GM19351 (cell line): ENCODE data around the gene PHOSPHO1.
"Not testable (repeated sequence)": the region's sequence is repeated elsewhere in the genome, so short reads cannot be mapped to it uniquely, and the experiment has no call there.

Experiments
- ATAC-seq: cut with Tn5 transposase; IDR thresholded peaks from one replicate; pipeline ENCODE4 v1.9.1; 2021; ENCODE audit warnings: mild to moderate bottlenecking, moderate library complexity; ENCODE audit not compliant: unreplicated experiment

The PHOSPHO1 gene, protein sequence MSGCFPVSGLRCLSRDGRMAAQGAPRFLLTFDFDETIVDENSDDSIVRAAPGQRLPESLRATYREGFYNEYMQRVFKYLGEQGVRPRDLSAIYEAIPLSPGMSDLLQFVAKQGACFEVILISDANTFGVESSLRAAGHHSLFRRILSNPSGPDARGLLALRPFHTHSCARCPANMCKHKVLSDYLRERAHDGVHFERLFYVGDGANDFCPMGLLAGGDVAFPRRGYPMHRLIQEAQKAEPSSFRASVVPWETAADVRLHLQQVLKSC

DNA sequence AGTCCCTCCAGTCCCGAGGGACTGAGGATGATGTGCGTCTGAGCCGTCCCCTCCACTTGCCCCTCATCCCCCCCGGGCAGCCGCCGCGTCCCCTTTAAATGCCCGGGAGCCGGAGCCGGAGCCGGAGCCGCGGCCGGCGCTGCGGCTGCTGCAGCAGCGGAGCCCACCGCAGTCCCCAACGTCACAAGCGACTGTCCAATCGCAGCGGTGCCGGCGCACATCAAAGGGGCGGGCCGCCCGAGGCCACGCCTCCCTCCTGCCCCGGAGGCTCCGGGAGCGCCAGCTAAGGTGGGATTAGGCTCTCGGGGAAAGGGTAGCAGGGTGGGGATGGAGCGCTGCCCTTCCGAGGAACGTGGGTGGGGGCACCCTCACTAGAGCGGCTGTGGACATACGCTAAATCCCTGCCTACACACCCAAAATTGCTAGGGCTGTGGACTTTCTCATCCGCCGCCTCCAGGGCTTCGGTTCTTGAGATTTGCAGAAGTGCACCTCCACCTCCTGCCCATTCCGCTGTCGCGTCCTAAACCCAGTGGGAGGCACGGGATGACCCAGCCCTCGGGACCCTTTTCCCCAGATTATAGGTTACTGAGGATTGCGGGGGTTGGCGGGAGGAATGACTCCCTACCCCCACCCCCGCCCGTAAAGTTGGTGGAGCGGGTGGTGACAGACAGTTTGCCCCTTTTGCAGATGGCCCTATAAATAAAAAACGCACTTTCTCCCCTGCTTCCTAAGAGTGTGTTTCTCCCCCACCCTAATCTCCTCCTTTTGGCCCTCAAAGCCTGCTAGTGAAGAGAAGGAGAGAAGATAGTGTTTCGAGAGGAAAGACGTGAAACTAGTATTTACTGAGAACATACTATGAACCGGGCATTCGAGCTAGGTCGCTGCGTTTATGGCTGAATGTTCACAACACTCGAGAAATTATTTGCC lies at the start of gene PHOSPHO1:
Gene PHOSPHO1 (minus strand): TSS at position 152 of the 927 bp plus-strand sequence. CDS start 4,096 bp downstream, outside the sequence.
- peak; percentile 84 for ATAC-seq

DNA sequence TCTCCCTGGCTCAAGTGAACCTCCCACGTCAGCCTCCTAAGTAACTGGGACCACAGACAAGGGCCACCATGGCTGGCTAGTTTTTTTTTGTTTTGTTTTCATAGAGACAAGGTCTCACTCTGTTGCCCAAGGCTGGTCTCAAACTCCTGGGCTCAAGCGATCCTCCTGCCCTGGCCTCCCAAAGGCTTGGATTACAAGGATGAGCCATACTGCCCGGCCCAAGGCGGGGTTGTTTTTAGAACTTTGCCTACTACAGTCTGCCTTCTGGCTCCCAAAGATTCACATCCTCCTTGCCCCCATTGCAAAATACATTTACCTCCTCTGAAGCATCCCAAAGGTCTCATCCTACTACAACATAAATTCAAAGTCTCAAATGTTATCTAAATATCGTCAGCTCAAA lies 49.5 kb upstream of the PHOSPHO1 start:
- ATAC-seq = no peak

DNA sequence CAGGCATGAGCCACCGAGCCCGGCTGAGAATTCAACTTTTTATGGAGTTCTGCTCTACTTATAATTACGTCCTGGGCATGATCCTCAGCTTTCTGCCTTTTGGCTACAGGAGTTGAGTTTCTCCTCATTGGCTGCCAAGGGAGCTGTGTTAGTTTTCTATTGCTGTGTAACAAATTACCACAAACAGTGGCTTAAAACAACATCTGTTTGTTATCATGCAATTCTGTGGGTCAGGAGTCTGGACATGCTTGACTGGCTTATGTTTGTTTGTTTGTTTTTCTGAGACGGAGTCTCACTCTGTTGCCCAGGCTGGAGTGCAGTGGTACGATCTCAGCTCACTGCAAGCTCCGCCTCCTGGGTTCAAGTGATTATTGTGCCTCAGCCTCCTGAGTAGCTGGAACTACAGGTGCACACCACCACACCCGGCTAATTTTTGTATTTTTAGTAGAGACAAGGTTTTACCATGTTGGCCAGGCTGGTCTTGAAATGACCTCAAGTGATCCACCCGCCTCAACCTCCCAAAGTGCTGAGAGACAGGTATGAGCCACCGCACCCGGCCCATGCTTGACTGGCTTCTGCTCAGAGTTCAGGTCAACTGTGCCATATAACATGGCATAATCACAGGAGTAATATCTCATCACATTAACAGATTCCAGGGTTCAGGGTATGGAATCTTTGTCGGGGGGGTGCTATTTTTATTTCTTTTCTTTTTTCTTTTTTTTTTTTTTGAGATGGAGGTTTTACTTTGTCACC lies 48.9 kb upstream of the PHOSPHO1 start:
- ATAC-seq = not testable (repeated sequence)

DNA sequence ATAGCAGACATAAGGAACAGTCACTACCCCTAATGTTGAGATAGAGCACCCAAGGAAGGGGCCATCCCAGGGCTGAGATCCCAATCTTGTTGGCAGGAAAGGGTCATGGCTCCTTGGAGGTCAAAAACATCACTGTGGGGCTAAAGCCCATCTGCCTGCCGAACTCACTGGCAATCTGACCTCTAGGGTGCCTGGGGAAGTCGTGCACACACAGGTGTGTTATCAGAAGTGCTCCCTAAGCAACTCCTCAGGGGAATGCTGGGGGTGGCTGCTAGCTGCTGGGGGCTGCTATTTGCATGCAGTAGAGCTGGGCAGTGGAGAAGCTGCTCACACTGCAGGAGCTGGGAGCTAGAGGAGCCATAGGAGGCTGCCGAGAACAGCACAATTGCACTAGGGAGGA lies 47.5 kb upstream of the PHOSPHO1 start:
- no peak for ATAC-seq

DNA sequence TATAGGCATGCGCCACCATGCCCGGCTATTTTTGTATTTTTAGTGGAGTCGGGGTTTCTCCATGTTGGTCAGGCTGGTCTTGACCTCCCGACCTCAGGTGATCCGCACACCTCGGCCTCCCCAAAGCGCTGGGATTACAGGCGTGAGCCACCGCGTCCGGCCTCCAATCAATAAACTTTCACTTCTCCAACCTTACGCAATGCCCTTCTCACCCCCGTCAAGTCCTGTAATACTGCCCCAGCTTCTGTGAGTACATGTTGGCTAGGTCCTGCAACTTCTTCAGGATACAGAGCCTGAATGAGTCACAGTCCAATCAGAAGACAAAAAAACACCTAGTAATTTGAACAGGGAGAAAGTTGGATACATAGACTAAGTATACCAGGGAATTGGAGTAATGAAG lies 47.1 kb upstream of the PHOSPHO1 start:
- no peak for ATAC-seq

DNA sequence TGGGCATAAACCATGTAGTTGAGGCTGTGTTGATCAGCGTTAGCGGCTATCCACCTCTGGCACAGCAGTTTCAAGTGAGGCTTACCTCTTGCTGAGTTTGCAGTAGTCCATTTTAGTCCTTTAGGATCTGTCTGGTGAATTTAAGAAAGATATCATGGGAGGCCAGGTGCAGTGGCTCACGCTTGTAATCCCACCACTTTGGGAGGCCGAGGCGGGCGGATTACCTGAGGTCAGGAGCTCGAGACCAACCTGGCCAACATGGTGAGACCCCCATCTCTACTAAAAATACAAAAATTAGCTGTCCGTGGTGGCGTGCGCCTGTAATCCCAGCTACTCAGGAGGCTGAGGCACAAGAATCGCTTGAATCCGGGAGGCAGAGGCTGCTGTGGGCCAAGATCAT lies 45.4 kb upstream of the PHOSPHO1 start:
- not testable (repeated sequence) for ATAC-seq

DNA sequence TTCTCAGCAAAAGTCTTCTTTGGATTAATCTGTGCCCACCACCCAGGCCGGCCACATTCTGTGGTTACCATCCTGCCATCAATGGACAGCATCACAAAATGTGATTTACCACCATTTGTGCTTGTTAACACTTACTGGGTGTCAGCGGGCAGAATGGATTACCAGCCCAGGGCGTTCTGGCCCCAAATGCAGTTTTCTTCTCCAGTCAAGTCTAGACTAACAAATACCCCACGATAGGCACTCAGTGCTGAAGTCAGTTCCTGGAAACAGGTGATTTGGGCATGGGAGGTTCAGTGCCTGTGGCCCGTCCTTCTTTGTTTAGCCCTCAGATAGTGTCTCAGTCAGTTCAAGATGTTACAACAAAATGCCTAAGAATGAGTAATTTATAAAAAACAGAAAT lies 38.8 kb upstream of the PHOSPHO1 start:
- ATAC-seq = no peak

DNA sequence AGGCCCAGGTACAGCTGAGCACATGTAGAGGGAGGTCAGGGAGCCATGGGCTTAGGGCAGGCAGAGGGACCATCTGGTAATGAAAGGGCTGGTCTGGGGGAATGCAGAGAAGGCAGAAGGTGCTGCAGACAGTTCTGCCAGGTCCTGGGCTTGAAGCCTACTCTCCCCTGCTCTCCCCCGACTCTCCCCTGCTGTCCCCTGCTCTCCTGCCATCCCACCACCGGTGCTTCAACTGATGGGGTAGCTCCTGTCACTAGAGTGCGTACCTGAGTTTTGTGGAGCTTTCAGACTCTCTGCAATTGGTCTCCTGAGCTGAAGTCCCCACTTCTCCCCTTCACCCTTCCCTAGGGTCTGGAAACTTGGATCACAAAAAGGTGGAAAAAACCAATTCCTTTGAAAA lies 37.3 kb upstream of the PHOSPHO1 start:
- ATAC-seq = no peak

DNA sequence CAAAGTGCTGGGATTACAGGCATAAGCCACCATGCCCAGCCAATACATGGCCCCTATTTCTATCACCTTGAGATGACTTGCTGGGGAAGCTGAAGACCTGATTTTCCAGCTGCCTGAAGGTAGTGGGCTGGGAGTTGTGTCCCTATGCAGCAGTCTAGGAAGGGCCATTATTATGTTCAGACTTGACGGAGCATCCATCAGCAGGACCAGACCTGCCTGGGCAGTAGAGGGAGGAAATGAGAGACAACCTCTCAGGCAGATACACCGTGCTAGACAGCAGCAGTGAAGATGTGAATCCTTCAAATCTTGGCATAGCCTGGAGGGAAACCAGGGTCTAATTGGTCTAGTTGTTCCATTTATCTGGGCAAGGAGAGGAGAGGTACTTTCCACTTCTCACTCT lies 35.6 kb upstream of the PHOSPHO1 start:
- ATAC-seq = no peak

DNA sequence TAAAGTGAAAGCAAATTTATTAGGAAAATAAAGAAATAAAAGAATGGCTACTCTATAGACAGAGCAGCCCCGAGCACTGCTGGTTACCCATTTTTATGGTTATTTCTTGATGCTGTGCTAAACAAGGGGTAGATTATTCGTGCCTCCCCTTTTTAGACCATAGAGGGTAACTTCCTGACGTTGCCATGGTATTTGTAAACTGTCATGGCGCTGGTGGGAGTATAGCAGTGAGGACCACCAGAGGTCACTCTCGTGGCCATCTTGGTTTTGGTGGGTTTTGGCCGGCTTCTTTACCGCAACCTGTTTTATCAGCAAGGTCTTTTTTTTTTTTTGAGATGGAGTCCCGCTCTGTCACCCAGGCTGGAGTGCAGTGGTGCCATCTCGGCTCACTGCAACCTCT lies 31.0 kb upstream of the PHOSPHO1 start:
- ATAC-seq = not testable (repeated sequence)

DNA sequence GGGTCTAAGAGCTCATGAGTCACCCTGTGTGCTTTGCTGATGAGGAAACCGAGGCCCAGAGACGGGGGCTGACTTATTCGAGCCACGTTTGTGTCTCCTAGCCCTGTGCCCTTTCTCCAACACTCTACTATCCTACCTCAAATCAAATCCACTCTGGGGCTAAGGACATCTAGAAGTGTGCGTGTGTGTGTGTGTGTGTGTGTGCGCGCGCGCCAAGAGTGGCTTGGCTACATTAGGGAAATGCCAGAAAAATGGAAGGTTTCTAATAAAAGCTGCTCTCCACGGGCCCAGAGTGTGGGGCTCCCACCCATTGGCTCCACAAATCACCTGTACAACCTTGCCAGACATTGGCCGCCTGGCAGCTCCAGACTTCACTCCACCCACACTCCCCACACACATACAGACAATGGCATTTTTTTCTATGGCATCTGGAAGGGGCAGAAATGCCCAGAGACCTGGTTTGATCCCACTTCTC lies 30.3 kb upstream of the PHOSPHO1 start:
- no peak for ATAC-seq

DNA sequence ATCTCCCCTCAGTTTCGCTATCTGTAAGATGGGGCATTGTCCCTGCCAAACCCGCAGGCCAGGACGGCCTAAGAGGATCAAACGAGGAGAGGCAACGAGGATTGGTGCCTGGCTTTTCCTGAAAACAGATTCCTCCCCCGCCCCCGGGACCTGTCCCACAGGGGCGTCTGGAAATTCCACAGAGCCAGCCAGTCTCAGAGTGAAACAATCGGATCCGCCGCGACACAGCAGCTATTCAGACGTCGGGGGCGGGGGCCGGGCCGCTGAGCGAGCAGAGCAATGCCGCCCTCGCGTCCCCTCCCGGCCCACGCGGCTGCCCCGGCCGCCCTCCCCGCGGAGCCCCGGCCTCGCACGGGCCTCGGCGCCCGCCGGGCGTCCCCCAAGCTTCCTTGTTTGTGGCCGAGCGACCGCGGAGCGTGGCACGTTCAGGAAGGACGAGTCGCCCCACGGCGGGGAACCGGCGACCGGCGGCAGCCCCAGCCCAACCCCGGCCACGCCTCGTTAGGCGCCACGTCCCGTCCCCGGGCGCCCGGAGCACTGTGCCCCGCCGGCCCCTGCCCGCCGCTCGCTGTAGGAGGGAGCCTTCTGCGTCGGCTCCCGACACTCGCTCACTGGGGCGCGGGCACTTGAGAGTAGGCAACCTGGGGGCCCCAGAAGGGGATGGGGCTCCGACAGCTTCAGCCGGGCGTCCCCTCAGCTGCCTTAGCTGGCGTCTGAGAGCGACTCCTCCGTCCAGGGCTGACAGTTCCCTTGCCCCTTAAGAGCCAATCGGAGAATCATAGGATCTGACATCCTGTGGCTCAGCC lies 29.6 kb upstream of the PHOSPHO1 start:
- ATAC-seq = no peak

DNA sequence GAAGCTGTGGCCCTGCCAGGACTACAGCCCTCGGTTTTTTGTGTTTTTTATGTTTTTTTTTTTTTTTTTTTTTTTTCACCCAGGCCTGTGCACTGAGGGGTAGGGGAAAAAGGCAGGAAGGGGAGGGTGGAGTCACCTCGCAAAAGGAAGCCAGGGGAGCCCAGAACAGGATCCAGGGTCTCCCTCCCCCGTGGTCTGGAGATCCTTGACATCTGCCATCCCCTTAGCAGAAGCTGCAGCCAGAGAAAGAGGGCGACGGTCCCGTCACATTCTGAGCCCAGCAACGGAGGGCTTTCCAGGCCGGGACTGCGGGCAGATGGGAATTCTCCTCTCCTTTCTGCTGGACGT lies 29.1 kb upstream of the PHOSPHO1 start:
- ATAC-seq = no peak

DNA sequence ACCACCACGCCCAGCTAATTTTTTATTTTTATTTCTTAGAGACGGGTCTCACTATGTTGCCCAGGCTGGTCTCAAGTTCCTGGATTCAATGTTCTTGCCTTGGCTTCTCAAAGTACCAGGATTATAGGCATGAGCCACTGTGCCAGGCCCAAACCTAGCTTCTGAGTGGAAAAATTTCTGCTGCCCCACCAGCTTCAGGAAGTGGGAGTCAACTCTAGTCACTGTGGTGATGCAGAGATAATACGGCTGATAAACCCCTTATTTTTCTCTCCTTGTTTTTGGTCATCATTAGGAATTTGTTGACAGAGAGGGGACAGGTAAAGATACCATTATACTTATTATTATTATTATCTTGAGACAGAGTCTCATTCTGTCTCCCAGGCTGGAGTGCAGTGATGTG lies 27.8 kb upstream of the PHOSPHO1 start:
- ATAC-seq = no peak

DNA sequence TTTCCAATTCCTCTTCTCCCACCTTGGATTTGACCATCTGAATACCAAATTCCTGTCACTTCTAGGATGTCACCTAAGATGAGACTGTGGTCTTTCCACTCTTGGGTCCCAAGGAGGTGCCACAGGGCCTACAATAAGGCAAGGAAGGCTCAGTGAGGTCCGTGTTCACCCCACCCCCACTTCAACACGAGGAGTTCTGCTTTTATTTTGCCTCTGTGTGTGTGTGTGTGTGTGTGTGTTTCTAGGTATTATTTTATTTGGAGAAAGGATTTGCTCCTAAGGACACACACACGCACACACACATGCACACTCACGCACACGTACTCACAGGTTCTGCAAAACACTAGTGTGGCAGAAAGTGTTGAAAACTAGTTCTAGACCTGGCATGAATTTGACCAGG lies 24.5 kb upstream of the PHOSPHO1 start:
- no peak for ATAC-seq

DNA sequence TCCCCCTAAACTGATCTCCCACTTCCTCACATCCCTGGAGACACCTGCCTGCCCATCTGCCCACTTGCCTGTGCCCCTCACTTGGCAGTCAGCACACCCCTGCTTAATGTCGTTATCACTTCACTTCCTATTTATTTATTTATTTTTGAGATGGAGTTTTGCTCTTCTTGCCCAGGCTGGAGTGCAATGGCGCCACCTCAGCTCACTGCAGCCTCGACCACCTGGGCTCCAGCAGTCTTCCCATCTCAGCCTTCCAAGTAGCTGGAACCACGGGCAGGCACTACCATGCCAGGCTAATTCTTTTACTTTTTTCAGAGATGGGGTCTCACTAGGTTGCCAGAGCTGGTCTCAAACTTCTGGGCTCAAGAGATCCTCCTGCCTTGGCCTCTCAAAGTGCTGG lies 23.5 kb upstream of the PHOSPHO1 start:
- ATAC-seq = no peak

DNA sequence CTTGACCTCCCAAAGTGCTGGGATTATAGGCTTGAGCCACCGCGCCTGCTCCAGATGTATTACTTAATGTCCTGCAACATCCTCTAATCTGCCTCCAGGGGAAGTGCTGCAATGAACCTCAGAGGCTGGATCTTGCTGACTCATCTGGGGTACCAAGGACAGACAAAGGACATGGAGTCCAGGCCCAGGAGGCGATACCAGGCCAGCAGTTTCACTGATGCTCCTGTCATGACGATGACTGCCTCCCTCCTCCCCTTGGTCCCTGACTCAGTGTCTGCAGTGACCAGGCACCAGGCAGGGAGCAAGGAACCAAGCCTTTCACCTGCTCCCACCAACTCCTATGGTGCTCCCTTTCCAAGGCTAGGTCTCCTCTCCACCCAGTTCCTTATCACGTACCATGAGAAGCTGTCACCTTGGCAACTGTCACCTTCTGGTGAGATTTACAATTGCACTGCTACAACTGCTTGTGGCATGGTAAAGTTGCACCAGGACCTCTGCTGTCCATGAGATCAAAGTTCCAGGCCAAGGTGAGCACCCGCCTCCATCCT lies 21.6 kb upstream of the PHOSPHO1 start:
- no peak for ATAC-seq

DNA sequence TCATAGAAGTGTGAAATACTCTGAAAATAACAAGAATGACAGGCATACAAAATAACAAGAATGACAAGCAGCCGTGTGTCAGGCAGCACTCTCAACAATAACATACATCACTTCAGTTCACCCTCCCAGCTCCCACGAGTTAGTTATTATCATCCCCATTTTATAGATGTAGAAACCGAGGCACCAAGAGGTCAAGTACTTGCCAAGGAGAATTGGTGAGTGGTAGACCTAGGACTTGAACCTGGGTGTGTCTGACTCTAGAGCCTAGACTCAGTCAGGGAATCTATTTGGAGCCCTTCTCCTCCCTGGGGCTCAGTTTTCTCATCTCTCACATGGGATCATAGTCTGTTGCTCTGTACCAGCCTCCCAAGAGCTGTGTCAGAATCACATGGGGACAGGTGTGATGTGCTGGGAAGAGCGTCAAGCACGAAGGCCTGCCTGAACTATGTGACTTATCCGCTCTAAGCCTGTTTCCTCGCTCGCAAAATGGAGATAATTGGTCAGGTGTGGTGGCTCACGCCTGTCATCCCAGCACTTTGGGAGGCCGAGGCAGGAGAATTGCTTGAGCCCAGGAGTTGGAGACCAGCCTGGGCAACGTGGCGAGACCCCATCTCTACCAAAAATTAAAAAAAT lies 19.4 kb upstream of the PHOSPHO1 start:
- ATAC-seq = no peak

DNA sequence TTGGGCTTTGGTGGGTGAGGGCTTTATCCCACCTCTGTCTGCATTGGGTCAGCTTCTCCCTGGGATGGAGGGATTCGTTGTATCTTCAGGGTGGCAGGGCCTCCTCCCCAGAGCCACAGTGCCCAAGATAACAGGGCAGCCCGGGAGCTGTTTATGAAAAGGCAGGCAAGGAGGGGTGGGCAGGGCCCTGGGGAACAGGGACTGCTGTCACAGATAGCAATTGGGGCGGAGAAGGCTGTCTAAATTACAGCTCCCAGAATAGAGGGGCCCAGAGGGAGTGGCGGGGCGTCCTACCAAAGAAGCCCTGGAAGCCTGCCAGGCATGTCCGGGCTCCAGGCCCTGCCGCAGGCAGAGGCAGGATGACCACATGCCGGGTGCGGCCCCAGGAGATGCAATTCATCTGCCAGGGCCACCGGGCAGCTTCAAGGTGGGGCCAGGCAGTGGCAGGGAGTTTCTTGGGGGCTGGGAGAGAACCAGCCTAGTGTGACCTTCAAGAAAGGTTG lies 18.8 kb upstream of the PHOSPHO1 start:
- ATAC-seq = no peak

DNA sequence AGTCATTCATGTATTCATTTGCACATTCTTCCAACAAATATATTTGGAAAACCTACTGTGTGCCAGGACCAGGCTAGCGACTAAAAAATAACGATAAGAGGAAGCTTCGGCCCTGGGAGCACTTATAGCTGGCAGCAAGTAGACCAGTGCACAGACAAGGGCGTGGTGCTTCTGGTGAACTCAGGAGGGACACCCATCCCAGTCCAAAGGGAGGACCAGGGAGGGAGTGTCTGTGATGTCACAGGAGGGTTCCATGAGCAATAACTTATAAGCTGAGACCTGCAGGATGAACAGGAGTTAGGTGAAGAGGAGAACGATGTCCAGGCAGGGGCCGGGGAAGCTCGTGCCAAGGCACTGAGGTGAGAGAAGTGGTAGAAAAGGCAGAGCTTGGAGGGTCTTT lies 17.4 kb upstream of the PHOSPHO1 start:
- no peak for ATAC-seq
